Activated B cell treated with CpG ODN at 0.5 μM for 24 hours (primary cell): Measurements from ENCODE around the gene RAPGEF6. TPM values are rescaled to one million over a fixed set of nuclear protein-coding genes. Genes with fewer than 3 reads are reported as not detected.

ENCODE experiments used
- ATAC-seq: fragments of 200-7000 bp; cut with Tn5 transposase; one replicate; pipeline ENCODE4 v1.10.0; 2021; ENCODE audit warnings: low read depth, mild to moderate bottlenecking, moderate library complexity
- CTCF ChIA-PET: fragments of 350-600 bp; sonication (Branson Sonifier 250); formaldehyde crosslinking; loops from one replicate; lab custom pipeline; 2021; ENCODE audit warnings: antibody characterized with exemption; lab: Charles Lee
- POLR2A ChIA-PET: fragments of 350-600 bp; sonication (Branson Sonifier 250); formaldehyde crosslinking; loops from one replicate; lab custom pipeline; 2021; ENCODE audit warnings: antibody characterized with exemption; lab: Charles Lee
- DNase-seq: peaks from one replicate; pipeline ENCODE4 v3.0.0; 2022
- H3K27ac Mint-ChIP-seq: one replicate; pipeline ENCODE4 v1.8.0; 2020; ENCODE audit warnings: mixed read lengths
- H3K27me3 Mint-ChIP-seq: one replicate; pipeline ENCODE4 v1.8.0; 2021; ENCODE audit warnings: mixed read lengths
- H3K36me3 Mint-ChIP-seq: one replicate; pipeline ENCODE4 v1.8.0; 2021; ENCODE audit warnings: low read depth, mixed read lengths
- H3K4me1 Mint-ChIP-seq: one replicate; pipeline ENCODE4 v1.8.0; 2021; ENCODE audit warnings: mixed read lengths
- H3K4me3 Mint-ChIP-seq: one replicate; pipeline ENCODE4 v1.8.0; 2020; ENCODE audit warnings: mild to moderate bottlenecking, mixed read lengths
- H3K9me3 Mint-ChIP-seq: one replicate; pipeline ENCODE4 v1.8.0; 2020; ENCODE audit warnings: mixed read lengths
- CTCF ChIP-seq: fragments of 200-600 bp; IDR thresholded peaks from one replicate; pipeline ENCODE4 v1.8.0; 2022; ENCODE audit warnings: antibody characterized with exemption, mild to moderate bottlenecking
- intact Hi-C: fragments of 100-400 bp; cut with micrococcal nuclease; formaldehyde crosslinking; loops from one replicate; pipeline ENCODE4 v1.15.1; 2024
- total RNA-seq: library from RNA; stranded (reverse); gene quantifications from 2 replicates; pipeline ENCODE4 v1.2.3, GENCODE V29; 2022

Gene RAPGEF6
- total RNA-seq, 1 donor from 2014 or later: 45.1 TPM

DNA sequence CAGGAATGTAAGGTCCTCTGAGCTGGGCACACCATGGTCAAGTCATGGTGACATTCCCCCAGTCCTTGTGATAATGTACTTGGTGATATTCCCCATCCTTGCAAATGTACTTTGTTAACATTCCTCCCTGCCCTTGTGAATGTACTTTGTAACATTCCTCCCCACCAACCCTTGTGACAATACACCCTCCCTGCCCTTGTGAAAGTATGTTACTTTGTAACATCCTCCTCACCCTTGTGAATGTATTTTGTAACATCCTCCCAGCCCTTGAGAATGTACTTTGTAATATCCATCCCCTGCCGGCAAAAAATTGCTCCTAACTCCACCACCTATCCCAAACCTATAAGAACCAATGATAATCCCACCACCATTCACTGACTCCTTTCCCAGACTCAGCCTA lies 53.3 kb downstream of the RAPGEF6 start:
- Mint-ChIP-seq H3K27ac (no peak overlapping the region), H3K4me1 (peaks cover 22% of the 10 kb centered on the region), H3K36me3 (peaks cover 55% of the 10 kb centered on the region), H3K9me3 (no peaks in the 10 kb centered on the region), H3K27me3 (no peaks in the 10 kb centered on the region), H3K4me3 (no peak overlapping the region)
- ATAC-seq (no peak), DNase-seq (no peak)
- no peak for TF ChIP-seq CTCF
- intact Hi-C loops: no loop called here
- POLR2A ChIA-PET: no interaction called here
- CTCF ChIA-PET: no interaction called here

DNA sequence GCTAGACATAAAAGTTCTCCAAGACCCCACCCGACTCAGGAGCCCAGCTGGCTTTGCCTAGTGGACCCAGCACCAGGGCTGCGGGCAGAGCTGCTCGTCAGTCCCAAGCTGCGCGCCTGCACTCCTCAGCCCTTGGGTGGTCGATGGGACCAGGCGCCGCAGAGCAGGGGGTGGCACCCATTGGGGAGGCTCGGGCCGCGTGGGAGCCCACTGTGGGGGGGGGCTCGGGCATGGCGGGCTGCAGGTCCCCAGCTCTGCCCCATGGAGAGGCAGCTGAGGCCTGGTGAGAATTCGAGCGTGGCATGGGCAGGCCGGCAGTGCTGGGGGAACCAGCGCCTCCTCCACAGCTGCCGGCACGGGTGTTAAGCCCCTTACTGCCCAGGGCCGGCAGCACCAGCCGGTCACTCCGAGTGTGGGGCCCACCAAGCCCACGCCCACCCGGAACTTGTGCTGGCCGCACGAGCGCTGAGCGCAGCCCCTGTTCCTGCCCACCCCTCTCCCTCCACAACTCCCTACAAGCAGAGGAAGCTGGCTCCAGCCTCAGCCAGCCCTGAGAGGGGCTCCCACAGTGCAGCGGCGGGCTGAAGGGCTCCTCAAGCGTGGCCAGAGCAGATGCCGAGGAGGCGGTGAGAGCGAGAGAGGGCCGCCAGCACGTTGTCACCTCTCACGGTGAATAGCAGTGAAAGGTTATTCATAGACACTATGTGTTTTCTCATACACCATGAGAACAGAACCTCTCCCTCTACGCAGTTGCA lies 54.9 kb downstream of the RAPGEF6 start:
- H3K27ac Mint-ChIP-seq: no peak overlapping the region
- no peaks in the 10 kb centered on the region for H3K9me3 Mint-ChIP-seq
- intact Hi-C loops: no loop called here
- ATAC-seq: no peak
- POLR2A ChIA-PET: no interaction called here
- H3K4me3 Mint-ChIP-seq: no peak overlapping the region
- no peak for TF ChIP-seq CTCF
- CTCF ChIA-PET: interaction anchor here (0.9 kb wide), 1 partner anchor 9 kb away, joined by 5 read pairs; no protein-coding TSS in a partner anchor
- peaks cover 22% of the 10 kb centered on the region for H3K4me1 Mint-ChIP-seq
- H3K27me3 Mint-ChIP-seq: no peaks in the 10 kb centered on the region
- DNase-seq: no peak
- peaks cover 47% of the 10 kb centered on the region for H3K36me3 Mint-ChIP-seq

DNA sequence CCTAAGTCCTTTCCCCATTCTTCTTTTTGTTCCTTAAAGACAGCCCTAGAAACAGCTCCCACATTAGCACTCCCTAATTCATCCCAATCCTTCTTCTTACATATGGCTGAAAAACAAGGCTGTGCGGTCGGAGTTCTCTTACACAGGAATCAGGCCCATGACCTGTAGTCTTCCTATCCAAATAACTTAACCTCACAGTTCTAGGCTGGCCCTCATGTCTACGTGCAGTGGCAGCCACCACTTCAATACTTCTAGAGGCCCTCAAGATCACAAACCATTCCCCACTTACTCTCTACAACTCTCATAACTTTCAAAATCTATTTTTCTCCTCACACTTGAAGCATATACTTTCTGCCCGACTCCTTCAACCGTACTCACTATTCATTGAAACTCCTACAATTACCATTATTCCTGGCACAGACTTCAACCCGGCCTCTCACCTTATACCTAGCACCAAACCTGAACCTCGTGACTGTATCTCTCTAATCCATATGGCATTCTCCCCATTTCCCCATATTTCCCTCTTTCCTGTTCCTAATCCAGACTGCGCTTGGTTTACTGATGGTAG lies 59.3 kb downstream of the RAPGEF6 start:
- Mint-ChIP-seq H3K9me3 (no peaks in the 10 kb centered on the region), H3K27ac (no peak overlapping the region), H3K36me3 (peaks cover 27% of the 10 kb centered on the region), H3K4me3 (no peak overlapping the region), H3K4me1 (peaks cover 15% of the 10 kb centered on the region), H3K27me3 (no peaks in the 10 kb centered on the region)
- POLR2A ChIA-PET: no interaction called here
- DNase-seq (no peak), ATAC-seq (no peak)
- CTCF ChIA-PET: no interaction called here
- TF ChIP-seq CTCF: no peak
- intact Hi-C loops: no loop called here

- no peak overlapping the region for H3K27ac Mint-ChIP-seq
Observed at GRCh38 chr5:131571669-131572168, 63.3 kb downstream of the RAPGEF6 start.

More at GRCh38 chr5:131571669-131572168, 63.3 kb downstream of the RAPGEF6 start:
- no peak for TF ChIP-seq CTCF
- intact Hi-C loops: no loop called here
- ChIA-PET POLR2A (no interaction called here), CTCF (no interaction called here)
- H3K4me3 Mint-ChIP-seq: no peak overlapping the region
- no peak for ATAC-seq
- no peak for DNase-seq
- H3K36me3 Mint-ChIP-seq: peaks cover 11% of the 10 kb centered on the region
- H3K27me3 Mint-ChIP-seq: no peaks in the 10 kb centered on the region
- H3K9me3 Mint-ChIP-seq: no peaks in the 10 kb centered on the region
- peaks cover 15% of the 10 kb centered on the region for H3K4me1 Mint-ChIP-seq
